LNCAP (cell line): Measurements from ENCODE around the gene MT1F.

ENCODE experiments used
- TF ChIP-seq, protein P1 (sequence below): fragments of 450-650 bp; IDR thresholded peaks from 2 replicates; pipeline ENCODE4 v1.5.1; 2017; ENCODE audit warnings: mild to moderate bottlenecking

The MT1F gene

DNA sequence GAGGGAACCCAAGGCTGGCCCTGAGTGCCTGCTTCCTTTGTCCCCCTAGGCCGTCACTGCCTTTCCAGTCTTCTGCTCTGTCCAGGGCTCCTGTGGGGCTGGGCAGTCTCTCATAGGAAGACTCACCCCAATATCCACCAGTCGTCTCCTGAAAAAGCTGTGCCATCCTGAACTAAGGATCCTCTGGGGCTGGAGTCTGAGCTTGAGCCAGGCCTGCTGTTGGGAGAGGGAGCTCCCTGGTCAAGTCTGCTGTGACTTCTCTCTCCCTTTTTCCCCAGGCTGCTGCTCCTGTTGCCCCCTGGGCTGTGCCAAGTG, 12.8 kb downstream of the MT1F start:
- TF ChIP-seq, protein P1, sequence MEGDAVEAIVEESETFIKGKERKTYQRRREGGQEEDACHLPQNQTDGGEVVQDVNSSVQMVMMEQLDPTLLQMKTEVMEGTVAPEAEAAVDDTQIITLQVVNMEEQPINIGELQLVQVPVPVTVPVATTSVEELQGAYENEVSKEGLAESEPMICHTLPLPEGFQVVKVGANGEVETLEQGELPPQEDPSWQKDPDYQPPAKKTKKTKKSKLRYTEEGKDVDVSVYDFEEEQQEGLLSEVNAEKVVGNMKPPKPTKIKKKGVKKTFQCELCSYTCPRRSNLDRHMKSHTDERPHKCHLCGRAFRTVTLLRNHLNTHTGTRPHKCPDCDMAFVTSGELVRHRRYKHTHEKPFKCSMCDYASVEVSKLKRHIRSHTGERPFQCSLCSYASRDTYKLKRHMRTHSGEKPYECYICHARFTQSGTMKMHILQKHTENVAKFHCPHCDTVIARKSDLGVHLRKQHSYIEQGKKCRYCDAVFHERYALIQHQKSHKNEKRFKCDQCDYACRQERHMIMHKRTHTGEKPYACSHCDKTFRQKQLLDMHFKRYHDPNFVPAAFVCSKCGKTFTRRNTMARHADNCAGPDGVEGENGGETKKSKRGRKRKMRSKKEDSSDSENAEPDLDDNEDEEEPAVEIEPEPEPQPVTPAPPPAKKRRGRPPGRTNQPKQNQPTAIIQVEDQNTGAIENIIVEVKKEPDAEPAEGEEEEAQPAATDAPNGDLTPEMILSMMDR: no peak

DNA sequence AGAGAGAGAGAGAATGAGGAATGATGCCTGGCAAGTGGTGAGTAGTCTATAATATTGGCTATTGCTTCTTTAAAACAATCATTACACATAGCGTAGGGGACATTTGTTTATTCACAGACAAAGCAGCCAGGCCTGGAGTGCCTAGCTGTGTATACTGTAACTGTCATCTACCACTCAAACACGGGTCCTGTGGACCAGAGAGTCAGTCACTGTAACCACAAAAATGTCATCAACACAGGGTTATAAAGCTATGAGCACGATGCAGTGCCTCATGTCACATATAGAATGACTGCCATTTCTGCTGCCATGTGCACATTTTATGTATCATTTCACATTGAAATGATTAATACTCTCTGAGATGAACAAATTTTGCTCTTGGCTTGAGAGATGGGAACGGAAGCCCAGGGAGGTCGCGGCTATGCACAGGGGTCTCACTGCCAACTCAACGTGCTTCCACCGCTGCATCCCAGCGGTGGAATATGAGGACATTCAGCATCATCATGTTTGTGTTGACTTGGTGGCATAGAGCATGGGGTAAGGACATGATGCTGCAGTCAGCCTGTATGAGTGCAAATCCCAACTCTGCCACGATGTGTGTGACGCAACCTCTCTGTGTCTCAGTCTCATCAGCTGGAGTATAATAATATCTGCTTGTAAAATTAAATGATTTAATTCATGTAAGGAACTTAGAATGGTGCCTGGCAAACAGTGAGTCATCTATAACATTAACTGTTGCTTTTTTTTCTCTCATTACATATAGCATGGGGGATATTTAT, 15.2 kb downstream of the MT1F start:
- TF ChIP-seq, protein P1: no peak

DNA sequence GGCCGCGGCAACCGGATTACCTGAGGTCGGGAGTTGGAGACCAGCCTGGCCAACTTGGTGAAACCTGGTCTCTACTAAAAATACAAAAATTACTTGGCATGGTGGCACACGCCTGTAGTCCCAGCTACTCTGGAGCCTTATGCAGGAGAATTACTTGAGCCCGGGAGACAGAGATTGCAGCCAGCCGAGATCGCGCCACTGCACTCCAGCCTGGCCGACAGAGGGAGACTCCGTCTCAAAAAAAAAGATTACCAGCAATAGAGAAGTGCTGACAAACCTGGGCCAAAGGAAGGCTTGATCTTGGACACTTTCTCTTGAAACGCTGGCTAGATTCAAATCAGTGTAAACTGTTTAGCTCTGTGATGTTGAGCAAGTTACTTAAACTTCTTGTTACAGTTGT, 16.2 kb downstream of the MT1F start:
- TF ChIP-seq, protein P1: peak; percentile 72

DNA sequence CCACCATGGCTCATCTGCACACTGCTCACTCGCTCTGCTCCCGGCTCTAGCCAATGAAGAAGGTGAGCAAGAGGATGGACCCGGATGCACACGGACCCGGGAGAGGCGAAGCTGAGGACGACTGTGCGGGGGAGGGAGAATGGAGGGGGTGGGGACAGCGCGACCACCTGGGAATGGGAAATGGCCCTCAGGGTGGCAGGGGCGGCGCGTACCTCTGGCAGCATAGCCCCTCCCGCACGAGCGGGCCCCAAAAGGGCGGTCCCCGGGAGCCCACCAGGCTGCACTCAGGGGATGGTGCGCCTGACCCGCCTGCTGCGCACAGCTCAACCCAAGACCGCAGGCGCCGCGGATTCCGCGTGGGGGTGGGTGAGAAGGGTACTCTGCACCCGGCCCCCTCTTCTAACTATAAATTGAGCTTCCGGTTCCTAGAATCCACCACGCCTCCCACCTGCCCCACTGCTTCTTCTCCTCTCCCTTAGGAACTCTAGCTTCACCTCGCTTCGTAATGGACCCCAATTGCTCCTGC, 18.0 kb downstream of the MT1F start:
- TF ChIP-seq, protein P1: no peak

DNA sequence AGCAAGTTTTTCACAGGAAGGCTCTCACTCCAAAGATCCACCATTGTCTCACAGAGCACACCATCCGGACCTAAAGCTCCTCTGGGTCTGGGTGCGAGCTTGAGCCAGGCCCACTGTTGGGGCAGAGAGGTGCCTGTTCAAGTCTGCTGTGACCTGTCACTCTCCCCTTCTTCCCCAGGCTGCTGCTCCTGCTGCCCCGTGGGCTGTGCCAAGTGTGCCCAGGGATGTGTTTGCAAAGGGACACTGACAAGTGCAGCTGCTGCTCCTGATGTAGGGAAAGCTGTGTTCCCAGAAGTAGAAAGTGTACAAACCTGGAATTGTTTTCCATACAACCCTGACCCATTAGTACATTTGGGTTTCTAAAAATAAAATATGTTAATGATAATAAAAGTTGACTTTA, 19.7 kb downstream of the MT1F start:
- TF ChIP-seq, protein P1: no peak

DNA sequence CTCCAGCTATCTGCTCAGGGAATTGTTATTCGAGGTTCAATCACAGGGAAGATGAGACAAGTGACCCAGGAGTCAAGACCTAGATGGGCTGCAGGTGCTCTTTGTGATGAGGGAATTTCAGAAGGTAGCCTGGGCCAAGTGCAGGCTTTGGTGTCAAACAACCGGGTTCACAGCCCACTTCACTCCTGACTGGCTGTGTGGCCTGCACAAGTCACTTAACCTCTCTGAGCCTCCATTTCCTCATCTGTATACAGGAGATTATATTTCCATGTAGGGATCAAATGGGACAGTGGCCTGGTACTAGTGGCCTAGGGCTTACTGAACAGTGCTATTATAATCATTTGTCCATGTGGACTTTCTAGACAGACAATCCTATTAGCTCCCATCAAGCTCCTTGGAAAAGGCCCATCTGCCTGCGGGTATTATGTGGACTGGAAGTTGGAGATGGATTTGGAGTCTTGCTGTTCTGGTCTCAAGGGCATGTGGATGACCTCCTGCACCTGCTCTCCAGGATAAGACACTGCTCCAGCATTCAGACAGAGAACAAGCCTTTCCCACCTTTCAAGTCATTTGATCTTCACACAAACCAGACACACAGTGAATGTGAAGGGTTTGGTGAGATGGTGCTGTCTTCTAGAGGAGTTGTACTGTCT, 21.4 kb downstream of the MT1F start:
- TF ChIP-seq, protein P1: no peak

DNA sequence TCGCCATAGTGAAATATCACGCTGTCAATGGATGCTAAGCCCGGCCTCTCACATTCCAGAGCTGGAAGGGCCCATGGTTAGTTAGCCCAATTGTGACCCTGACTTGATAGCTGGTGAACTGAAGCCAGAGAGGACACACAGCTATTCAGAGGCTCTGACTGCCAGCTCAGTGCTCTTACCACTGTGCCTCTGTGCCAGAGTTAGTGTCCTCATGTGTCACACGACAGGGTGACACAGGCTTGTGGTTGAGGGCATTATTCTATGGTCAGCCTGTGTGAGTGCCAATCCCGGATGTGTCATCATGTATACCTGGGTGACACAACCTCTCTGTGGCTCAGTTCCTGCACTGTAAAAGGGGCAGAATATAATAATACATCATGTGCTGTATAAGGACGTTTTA, 22.1 kb downstream of the MT1F start:
- TF ChIP-seq, protein P1: no peak
